GM19099 (cell line): ENCODE results near the gene GOLGA6L7.
"Not testable (repeated sequence)": the region's sequence is repeated elsewhere in the genome, so short reads cannot be mapped to it uniquely, and the experiment has no call there.

Source experiments
- POLR2A ChIP-seq: IDR thresholded peaks from 3 replicates; pipeline ENCODE4 v1.6.1; 2011; ENCODE audit warnings: low read depth; ENCODE audit not compliant: insufficient read length; ENCODE audit errors: extremely low read depth

GOLGA6L7 gene

GRCh38 chr15:28848521-28848920 is at the start of gene GOLGA6L7:
TSS of gene GOLGA6L7 (minus strand) at chr15:28848644. CDS start at chr15:28848549, 95 bp downstream.
- TF ChIP-seq POLR2A, result not testable (repeated sequence)

GRCh38 chr15:28897861-28898585 is 49.6 kb upstream of the GOLGA6L7 start:
- TF ChIP-seq POLR2A, result no peak

GRCh38 chr15:28896951-28897350 is 48.5 kb upstream of the GOLGA6L7 start:
- TF ChIP-seq POLR2A, result no peak

GRCh38 chr15:28895566-28895965 is 47.1 kb upstream of the GOLGA6L7 start:
- TF ChIP-seq POLR2A, result no peak

GRCh38 chr15:28895146-28895545 is 46.7 kb upstream of the GOLGA6L7 start:
- TF ChIP-seq POLR2A, result no peak

- TF ChIP-seq POLR2A, result no peak
These were observed 46.2 kb upstream of the GOLGA6L7 start for GRCh38 chr15:28894631-28895030.

GRCh38 chr15:28892789-28893610 is 44.6 kb upstream of the GOLGA6L7 start:
- TF ChIP-seq POLR2A, result no peak

GRCh38 chr15:28891588-28891987 is 43.1 kb upstream of the GOLGA6L7 start:
- no peak for TF ChIP-seq POLR2A

GRCh38 chr15:28890711-28891495 is 42.5 kb upstream of the GOLGA6L7 start:
- no peak for TF ChIP-seq POLR2A

GRCh38 chr15:28889346-28889745 is 40.9 kb upstream of the GOLGA6L7 start:
- no peak for TF ChIP-seq POLR2A

GRCh38 chr15:28888900-28889299 is 40.5 kb upstream of the GOLGA6L7 start:
- TF ChIP-seq POLR2A, result no peak

- no peak for TF ChIP-seq POLR2A
These were observed 40.0 kb upstream of the GOLGA6L7 start for GRCh38 chr15:28888302-28888894.

- no peak for TF ChIP-seq POLR2A
These were observed 39.1 kb upstream of the GOLGA6L7 start for GRCh38 chr15:28887339-28888174.
